GM19239 (cell line): ENCODE measurements around the gene GRID1.

ENCODE experiments used
- DNase-seq: peaks from one replicate; pipeline ENCODE4 v3.0.0; 2011; ENCODE audit warnings: low spot score; ENCODE audit not compliant: insufficient read length
- FAIRE-seq: peaks from 2 replicates; lab custom pipeline; 2011; peaks lifted over from hg19 to GRCh38; lab: Jason Lieb, UNC

GRID1 gene

DNA sequence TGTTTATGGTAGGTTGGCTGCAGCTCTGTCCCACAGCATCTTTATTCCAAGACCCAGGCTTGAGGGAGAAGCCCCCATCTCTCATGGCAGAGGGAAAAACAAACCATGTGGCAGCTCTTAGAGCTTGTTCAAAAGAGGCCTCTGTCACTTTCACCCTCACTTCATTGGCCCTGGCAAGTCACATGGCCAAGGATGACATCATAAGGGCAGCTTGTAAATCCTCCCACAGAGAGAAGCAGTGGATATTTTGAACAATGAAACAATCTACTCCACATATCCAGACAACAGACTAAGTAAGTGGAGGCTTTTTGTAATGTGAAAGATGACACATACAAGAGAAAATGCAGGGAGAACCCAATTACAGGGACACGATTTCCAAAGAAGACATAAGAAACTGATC is 108.1 kb downstream of the GRID1 start:
- DNase-seq (no peak), FAIRE-seq (no peak)

DNA sequence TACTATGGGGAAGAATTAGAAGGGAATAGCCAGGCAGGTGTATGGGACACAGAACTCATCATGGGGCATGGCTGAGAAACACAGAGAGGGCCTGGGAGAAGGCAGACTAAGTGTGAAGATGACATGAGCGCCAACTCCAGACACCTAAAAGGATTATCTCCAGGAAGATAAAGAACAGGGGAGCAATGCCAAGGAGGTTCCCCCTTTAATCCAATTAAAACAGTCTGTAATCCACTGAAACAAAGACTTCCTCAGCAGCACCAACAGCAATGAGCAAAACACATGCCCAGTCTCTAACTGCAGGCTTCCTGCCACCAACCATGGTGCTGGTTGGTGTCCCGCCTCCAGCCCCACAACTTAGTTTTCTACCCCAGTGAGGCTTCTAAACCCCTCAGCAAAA is 108.9 kb downstream of the GRID1 start:
- no peak for FAIRE-seq
- no peak for DNase-seq

DNA sequence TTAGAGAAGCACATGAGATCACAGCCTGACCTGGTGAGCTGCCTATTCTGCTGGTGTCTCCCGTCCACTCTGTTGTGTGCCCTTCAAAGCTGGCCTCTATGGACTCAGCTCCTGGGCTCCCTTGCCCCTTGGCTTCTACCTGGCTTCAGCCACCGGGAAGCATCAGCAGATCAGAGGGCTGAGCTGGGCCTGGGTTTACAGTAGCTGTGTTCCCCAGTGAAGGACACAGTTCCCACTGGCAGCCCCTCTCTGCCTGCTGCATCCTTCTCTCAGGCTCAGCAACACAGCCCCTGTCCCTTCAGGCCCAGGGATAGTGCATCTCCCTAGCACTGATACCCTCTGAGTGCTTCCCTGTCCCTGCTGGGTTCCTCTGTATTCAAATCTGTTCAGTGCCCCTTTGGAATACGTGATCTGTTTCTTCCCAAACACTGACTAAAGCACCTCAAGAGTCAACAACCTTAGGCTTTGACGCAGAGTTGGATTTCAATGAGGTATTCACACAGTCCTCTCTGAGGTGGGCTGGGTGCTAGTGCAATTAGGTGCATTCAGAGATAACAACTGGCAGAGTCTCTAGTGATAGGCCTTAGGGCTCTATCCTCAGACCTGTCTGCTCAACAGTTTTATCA is 109.8 kb downstream of the GRID1 start:
- FAIRE-seq (no peak), DNase-seq (no peak)

DNA sequence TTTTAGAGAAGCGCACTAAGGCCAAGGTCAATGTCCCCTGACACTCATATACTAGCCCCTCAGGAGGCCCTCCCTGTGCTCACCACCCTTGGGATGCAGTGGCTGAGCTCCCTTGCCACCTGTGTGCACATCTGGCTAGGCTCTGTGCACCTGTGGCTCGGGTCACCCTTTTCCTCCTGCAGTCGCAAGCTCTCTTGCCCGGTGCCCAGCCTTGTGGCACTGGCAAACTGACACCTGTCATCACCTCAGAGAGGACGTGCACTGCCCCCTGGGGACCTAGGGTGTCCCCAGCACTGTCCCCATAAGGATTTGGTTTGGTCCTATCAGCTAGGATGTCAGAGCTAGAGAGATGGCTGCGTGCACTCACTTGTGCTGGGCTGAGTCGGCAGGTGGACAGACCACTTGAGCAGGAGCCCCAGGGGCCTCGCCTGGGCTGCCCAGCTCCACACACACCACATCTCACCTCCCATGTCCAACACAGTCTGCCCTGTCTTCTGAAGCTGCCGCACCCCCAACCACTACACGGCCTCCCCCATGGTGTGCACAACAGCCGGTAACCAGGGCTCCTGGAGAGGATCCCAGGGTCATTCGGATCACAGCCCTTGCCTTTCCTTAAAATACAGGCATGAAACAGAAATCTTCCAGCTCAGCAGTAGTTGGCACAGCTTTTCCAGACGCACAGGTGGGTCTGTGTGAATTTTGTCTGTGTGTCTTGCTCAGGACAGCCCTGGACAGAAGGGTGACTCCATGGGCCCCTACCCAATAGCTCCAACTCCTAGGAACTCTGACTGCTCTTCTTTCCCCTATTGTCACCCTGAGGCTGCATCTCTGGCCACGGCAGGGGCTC is 111.0 kb downstream of the GRID1 start:
- no peak for DNase-seq
- no peak for FAIRE-seq

DNA sequence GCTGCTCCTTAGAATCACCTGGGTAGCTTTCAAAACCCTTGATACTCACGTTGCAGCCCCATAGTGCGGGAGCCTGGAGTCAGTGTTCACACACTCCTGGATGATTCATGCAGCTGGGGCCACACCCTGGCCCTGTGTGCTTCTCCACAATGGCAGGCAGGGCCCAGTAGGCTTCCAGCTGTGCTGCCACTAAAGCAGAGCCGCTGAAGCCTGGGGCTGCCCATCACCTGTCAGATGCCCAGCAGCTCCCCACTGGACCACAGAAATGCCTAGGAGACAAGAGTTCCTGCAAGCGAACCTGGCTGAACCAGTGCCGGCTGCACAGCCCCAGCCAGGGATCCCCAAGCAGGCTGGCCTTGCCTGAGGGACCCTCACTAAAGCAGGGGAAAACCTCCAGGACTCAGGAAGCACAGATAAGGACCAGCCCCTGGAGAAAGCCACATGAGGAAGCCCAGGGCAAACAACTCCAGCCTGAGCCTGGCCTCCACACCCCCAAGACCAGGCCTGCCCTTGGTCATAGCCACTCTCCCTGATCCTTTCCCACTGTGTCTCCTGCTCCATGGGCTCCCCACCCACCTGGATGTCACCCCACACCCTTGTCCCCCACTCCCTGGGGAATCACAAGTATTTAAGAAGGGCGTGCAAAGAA is 111.9 kb downstream of the GRID1 start:
- FAIRE-seq, result no peak
- no peak for DNase-seq

DNA sequence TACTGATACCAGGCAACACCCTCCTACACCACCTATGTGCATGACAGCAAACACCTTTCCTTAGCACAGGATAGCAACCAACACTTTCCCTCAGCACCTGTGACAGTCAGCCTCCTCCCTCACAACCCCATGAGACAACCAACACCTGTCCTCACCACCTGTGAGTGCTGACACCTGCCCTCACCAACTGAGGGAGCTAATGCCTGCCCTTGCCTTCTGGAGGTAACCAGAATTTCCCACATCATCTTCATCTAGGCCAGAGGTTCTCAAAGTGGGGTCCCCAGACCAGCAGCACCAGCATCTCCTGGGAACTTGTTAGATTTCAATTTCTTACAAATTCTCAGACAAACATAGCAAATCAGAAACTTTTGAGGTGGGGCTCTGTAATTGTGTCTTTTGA is 112.5 kb downstream of the GRID1 start:
- no peak for DNase-seq
- no peak for FAIRE-seq

DNA sequence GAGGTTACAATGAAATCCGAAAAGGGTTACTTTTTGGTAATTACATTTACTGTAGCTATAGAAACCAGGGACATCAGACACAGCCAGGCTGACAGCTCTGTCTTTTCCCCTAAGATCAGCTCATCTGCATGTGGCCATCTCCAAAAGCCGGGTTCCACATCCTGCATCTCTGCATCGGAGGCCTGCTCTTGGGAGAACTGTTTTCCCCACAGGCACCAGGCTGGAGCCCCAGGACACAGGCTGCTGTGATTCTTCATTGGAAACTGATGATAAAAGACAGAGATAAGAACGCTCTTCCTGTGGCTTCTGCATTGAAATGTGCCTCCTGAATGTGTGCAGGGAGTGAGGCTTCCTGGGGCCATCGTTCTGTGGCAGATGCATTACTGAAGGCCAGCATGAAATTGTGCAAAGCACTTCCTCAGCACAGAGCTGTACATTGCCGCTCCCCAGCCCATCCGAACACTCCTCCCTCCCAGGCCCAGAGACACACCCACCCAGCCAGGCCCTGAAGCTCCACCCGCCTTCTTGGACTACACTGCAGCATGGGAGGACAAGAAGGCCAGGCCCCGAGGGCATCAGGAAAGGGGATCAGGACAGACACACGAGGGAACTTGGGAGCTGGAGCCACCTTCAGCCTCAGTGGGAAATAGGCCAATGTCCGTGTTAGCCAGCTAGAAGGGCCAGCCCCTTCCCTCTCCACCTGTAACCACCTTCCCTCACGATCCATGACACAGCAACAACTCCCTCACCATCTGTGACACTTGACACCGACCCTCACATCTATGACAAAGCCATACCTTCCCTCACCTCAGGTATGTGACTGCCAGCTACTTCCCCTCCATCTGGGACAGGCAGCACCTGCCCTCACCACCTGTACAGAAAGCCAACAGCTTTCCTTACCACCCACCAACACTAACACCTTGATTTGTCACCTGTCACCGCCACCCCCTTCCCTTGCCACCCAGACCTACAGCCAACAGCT is 113.2 kb downstream of the GRID1 start:
- FAIRE-seq (no peak), DNase-seq (no peak)

DNA sequence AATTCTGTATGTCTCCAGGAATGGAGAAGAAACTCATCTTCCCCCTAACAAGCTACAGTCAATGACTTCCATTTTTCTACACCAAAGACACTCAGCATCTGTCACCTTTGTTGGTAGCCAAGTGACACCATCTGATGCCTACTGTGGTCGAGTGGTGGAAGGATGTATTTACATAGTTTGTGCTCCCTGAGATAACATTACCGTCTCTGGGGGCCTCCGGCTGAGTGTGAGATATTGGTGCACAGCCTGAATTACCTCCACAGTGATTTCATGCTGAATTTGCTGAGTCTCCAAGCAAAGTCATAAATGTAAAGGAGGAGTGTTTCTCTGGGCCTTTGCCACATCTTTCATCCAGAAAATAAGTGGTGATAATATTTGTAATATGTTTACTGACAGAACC is 114.0 kb downstream of the GRID1 start:
- no peak for FAIRE-seq
- no peak for DNase-seq

DNA sequence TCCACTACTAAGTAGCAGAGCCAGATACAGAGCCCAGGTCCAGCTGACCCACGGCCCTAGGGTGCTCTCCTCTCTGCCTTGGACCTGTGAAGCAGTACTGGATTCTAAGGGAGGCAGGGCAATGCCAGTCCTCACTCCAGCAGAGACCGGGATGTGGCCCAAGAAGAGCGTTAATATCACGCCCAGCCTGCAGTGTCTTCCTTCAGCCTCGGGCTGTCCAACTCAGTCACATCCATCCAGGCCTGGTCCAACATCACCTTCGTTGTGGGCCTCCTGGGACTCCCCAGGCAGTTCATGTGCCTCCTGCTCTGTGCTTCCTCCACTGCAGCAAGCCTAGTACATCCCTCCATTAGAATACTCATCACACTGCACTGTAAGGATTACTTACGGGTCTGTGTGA is 114.5 kb downstream of the GRID1 start:
- DNase-seq (no peak), FAIRE-seq (no peak)

DNA sequence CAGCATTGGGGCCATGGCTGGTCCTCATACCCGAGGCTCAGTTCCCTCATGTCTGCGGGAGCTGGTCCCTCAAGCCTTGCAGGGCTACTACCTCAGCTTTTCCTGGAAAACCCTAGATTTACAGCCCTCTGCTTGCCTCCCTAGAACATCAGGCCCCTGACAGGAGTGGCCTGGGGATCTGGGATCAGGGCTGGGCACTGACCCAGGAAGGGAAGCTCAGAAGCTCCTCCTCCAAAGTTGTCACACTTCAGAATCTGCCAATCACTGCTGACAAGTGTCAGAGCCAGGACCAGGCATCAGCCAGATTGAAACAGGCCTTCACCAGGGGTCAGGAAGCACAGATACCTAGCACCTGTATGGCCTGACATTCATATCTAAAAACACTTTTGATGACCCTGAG is 115.2 kb downstream of the GRID1 start:
- DNase-seq (no peak), FAIRE-seq (no peak)

DNA sequence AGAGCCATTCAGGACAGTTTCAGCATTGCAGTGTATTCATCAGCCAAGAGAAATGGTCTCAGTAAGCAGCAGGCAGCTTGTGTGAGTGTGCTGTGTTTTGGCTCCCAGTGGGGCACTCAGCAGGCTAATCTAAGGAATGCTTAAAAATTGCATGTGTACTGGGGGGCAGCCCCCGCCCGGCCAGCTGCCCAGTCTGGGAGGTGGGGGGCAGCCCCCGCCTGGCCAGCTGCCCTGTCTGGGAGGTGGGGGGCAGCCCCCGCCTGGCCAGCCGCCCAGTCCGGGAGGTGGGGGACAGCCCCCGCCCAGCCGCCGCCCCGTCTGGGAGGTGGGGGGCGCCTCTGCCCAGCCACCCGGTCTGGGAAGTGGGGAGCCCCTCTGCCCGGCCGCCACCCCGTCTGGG is 116.2 kb downstream of the GRID1 start:
- FAIRE-seq (no peak), DNase-seq (no peak)

DNA sequence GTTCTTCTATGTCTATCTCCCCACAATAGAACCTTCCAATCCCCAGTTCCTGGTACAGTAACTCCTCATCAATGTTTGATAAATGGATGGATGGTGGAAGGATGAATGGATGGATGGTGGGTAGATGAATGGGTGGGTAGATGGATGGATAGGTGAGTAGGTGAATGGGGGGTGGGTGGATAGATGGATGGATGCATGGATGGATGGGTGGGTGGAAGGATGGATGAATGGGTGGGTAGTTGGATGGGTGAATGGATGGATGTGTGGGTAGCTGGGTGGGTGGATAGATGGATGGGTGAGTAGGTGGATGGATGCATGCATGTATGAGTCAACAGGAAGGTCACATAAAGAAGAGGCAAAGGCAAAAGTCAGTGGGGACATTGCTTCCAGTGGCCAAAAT is 116.8 kb downstream of the GRID1 start:
- FAIRE-seq (no peak), DNase-seq (no peak)

DNA sequence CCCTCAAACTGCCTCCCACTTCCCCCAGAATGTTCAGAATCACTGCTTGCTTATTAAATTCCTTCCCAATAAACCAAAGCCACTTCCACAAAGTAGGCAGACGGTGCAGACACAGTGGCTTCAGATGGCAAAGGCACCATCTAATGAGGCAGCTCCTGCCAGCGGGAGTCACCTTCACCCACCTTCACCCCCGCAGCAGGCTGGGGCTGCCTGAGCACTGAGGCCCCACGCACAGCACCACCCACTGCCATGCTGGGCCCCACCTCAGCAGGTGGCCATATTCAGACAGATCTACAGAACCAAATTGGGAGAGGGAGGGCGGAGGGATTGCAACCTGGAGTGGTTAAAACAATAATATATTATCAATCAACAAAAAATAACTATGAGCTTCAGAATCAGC is 118.5 kb downstream of the GRID1 start:
- FAIRE-seq, result no peak

DNA sequence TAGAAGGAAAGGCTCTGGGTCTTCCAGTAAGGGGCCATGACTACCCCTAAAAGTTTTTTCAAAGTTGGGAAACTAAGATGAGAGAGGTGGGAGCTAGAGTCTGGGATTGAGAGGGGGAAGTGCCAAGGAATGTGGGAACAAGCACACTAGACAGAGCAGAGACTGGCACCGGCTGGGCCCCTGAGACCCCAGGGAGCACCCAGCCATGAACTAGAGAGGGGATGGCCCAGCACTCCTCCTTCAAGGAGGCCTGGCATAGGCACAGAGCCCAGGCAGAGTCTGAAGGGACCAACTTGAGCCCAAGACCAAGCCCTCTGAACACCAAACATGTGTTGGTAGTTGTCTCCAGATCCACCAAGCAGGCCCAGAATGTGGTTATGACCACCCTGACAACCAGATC is 119.0 kb downstream of the GRID1 start:
- DNase-seq, result no peak

More for the DNA sequence above, 118.5 kb downstream of the GRID1 start:
- DNase-seq, result no peak

DNA sequence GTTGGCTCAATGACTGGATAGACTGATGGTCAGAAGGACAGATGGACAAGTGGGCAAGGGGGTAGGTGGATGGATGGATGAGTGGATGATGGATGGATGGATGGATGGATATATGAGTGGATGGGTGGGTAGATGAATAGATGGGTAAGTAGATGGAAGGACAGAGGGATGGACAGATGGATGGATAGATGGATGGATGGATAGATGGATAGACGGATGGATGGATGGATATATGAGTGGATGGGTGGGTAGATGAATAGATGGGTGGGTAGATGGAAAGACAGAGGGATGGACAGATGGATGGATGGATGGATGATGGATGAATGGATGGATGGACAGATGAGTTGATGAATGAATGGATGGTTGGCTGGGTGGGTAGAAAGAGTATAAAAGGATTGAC is 119.5 kb downstream of the GRID1 start:
- DNase-seq (no peak), FAIRE-seq (no peak)

More for the DNA sequence above, 119.0 kb downstream of the GRID1 start:
- FAIRE-seq, result no peak

DNA sequence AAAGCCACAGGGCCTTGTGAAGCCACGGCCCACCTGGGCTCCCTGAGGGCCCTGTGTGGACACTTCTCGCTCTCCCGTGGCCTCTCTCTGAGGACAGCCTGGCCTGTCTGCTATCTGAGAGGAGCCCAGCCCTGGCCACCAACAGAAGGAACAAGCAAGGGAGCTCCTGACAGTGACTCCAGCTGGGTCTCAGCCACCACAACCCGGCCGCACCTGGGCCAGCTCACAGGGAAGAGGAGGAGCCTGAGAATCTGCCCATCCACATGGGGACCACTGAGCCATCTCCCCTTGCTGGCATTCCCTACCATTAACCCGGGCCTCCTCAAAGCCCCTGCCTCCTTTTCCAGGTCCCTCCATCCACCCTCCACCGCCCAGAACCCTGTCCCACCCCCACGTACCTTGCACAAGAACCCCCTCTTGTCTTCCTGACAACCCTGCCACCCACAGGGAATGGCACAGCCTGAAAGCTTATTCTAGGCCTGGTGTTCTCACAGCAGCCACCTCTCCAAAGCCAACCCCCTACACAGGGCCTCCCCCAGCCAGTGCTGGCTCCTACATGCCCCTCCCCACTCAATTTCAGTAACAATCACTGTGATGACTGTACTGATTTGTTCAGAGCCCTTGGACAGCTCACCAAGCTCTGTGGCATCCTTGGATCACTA is 120.2 kb downstream of the GRID1 start:
- FAIRE-seq (no peak), DNase-seq (no peak)

DNA sequence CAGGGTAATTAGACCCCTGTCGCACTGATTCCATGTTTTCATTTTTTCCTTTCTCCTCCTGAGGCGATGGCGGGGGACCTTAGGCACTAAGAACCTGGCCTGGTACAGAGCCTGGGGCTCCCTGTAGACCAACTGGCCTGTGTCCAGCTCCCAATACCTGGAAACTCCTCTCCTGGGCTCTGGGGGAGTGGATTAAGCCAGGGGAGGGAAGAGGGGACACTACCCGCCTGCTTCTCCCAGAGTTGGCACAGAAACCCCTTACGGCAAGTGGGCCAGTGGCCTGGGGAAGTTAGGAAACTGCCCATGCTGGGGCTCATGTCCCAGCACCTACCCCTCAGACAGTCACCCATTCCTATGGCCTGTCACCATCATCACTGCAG is 121.6 kb downstream of the GRID1 start:
- FAIRE-seq (no peak), DNase-seq (no peak)

DNA sequence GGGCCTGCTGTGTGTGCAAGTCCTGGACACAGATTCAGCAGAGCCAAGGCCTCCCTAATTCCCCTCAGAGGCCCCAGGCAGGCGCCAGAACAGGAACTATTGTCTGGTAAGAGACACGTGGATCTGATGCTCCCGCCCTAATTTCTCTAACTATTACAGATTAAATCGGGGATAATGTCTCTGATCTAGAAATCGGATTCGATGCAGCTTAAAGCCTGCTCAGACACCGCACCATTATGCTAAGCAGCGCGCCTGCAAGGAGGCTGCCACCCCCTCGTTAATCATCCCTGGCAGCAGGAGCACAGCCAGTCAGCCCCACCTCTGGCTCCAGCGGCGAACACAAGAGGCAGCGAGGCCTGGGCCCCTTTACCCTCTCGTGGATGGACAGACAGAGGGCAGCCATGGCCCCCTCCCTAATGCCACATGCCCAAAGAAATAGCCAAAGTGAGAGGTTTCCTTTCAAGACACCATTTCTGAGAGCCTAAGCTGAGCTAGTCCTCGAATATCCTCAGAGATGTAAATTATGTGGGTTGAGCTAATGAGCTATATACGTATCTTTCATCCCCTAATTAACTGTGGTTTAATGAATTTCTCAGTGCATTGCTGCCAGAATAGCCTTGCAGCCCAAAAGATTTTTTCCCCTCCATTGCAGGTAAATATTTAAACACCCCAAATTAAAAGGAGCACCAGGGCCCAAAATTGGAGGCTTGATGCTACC is 122.1 kb downstream of the GRID1 start:
- no peak for FAIRE-seq
- no peak for DNase-seq

DNA sequence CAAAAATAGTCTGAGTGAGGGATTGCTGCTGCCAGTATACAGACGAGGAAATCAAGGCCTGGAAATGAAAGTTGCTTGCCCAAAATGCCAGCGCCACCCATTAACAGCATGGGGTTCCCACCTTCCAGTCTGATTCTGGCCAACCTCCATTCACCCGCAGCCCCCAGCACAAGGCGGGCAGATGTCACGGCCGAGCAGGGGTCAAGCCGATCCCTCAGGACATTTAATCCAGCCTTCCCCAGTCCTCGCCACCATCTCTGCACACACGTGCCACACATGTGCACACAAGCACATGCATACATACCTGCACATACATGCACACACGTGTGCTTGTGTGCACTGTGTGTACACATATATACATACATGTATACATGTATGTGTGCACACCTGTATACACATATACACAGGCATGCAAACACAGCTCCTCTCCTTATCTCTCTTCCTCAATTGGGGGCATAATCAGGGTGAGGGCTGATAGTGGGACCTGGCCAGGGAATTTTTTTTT is 122.9 kb downstream of the GRID1 start:
- FAIRE-seq (no peak), DNase-seq (no peak)
